ENCODE data around the gene RCBTB2. TPM values are rescaled to one million over a fixed set of nuclear protein-coding genes. Genes with fewer than 3 reads are reported as not detected.
A peak's percentile ranks its signal among the peaks of the same experiment; 100 is the strongest.

The RCBTB2 gene
- total and polyA plus RNA-seq, 9 donors, result 8.2 to 22.6 (median 14.2) TPM

- H3K27me3 ChIP-seq, result no peaks in the 10 kb centered on the region
- peak overlapping the region; percentile 62 to 76 for H3K27ac ChIP-seq
- peaks cover 8% of the 10 kb centered on the region for H3K4me1 ChIP-seq (ENCODE audit: insufficient read depth)
- intact Hi-C loops (cut with DNase I), result loop anchor here in 3 of 4 donors (2.0 to 10.0 kb wide), 3 partner anchors 39 to 237 kb away; partner anchors contain the start of gene RCBTB2 (in 1 of the 3)
- TF ChIP-seq POLR2A (IDR thresholded peaks at IDR 0.05), result no peak
- no peak for TF ChIP-seq CTCF (IDR thresholded peaks at IDR 0.05)
- TF ChIP-seq EP300 (IDR thresholded peaks at IDR 0.05), result no peak
- H3K36me3 ChIP-seq, result no peaks in the 10 kb centered on the region
- DNase-seq, result peak in 4 of 5 donors; percentile 25 to 50 (median 38)
- H3K9me3 ChIP-seq, result no peaks in the 10 kb centered on the region
- peak overlapping the region; percentile 1 for H3K4me3 ChIP-seq
- 3 to 11% (median 7%) methylated on average over 9 of the region's 9 CpGs for WGBS, 3 donors
Measured at GRCh38 chr13:48571126-48571913, 38.4 kb upstream of the RCBTB2 start.

- intact Hi-C loops (cut with DNase I), result loop anchor here in 3 of 4 donors (2.0 to 10.0 kb wide), 3 partner anchors 38 to 236 kb away; partner anchors contain the start of gene RCBTB2 (in 1 of the 3)
- H3K4me1 ChIP-seq (ENCODE audit: insufficient read depth), result peaks cover 8% of the 10 kb centered on the region
Measured at GRCh38 chr13:48570216-48570828, 37.4 kb upstream of the RCBTB2 start.

GRCh38 chr13:48569104-48569666 is 36.3 kb upstream of the RCBTB2 start:
- Histone ChIP-seq H3K36me3 (no peaks in the 10 kb centered on the region), H3K4me3 (no peak overlapping the region), H3K4me1 (ENCODE audit: insufficient read depth) (peaks cover 8% of the 10 kb centered on the region), H3K9me3 (no peaks in the 10 kb centered on the region), H3K27me3 (no peaks in the 10 kb centered on the region), H3K27ac (peak overlapping the region; percentile 2 to 76)
- whole genome bisulfite sequencing, 3 donors, result 89 to 92% (median 90%) methylated on average over 8 of the region's 8 CpGs
- intact Hi-C loops (cut with DNase I), result loop anchor here in 1 of 4 donors (10.0 kb wide), 1 partner anchor 334 kb away; the partner anchor contains the start of gene ITM2B
- no peak for TF ChIP-seq CTCF (IDR thresholded peaks at IDR 0.05)
- no peak for TF ChIP-seq EP300 (IDR thresholded peaks at IDR 0.05)
- TF ChIP-seq POLR2A (IDR thresholded peaks at IDR 0.05), result no peak
- no peak for DNase-seq

More at GRCh38 chr13:48570216-48570828, 37.4 kb upstream of the RCBTB2 start:
- Histone ChIP-seq H3K27me3 (no peaks in the 10 kb centered on the region), H3K27ac (peak overlapping the region; percentile 62 to 76), H3K36me3 (no peaks in the 10 kb centered on the region), H3K9me3 (no peaks in the 10 kb centered on the region), H3K4me3 (no peak overlapping the region)
- WGBS, 3 donors, result 63 to 75% (median 68%) methylated on average over 8 of the region's 8 CpGs
- DNase-seq, result no peak
- no peak for TF ChIP-seq POLR2A (IDR thresholded peaks at IDR 0.05)
- TF ChIP-seq EP300 (IDR thresholded peaks at IDR 0.05), result no peak
- TF ChIP-seq CTCF (IDR thresholded peaks at IDR 0.05), result no peak

- Histone ChIP-seq H3K27me3 (no peaks in the 10 kb centered on the region), H3K9me3 (no peaks in the 10 kb centered on the region), H3K27ac (peak overlapping the region; percentile 2 to 76), H3K36me3 (no peaks in the 10 kb centered on the region), H3K4me1 (ENCODE audit: insufficient read depth) (peaks cover 8% of the 10 kb centered on the region), H3K4me3 (no peak overlapping the region)
- no peak for DNase-seq
- 54 to 56% (median 55%) methylated on average over 6 of the region's 6 CpGs for WGBS, 3 donors
- intact Hi-C loops (cut with DNase I), result loop anchor here in 1 of 4 donors (10.0 kb wide), 1 partner anchor 334 kb away; the partner anchor contains the start of gene ITM2B
- TF ChIP-seq EP300 (IDR thresholded peaks at IDR 0.05) (no peak), CTCF (IDR thresholded peaks at IDR 0.05) (no peak), POLR2A (IDR thresholded peaks at IDR 0.05) (no peak)
Measured at GRCh38 chr13:48568370-48569103, 35.7 kb upstream of the RCBTB2 start.

Measured in ovary (tissue), 9 donors.